HepG2 (cell line): ENCODE results near the gene ST6GALNAC2. TPM values are rescaled to one million over a fixed set of nuclear protein-coding genes. Genes with fewer than 3 reads are reported as not detected.

Experiments used
- ARID2 ChIP-seq: sonication (generic); formaldehyde crosslinking; IDR thresholded peaks from 2 replicates; pipeline ENCODE4 v1.8.1; 2022; ENCODE audit warnings: mild to moderate bottlenecking, missing genetic modification reagents, borderline replicate concordance
- EEA1 ChIP-seq: sonication (generic); formaldehyde crosslinking; IDR thresholded peaks from 2 replicates; pipeline ENCODE4 v1.5.1; 2020; ENCODE audit warnings: mild to moderate bottlenecking, missing genetic modification reagents, borderline replicate concordance
- EP300 ChIP-seq, 3 experiments: sonication (generic) in 1 of 3; formaldehyde crosslinking in 1 of 3; IDR thresholded peaks; 2 replicates each; pipeline versions ENCODE4 v1.5.1 to v1.6.1; 2011 to 2020; ENCODE audit warnings: low read depth in 2 of 3, low read length in 2 of 3, borderline replicate concordance in 1 of 3, improper control_type of control experiment in 1 of 3, mild to moderate bottlenecking in 1 of 3, missing genetic modification reagents in 1 of 3, moderate library complexity in 1 of 3
- KMT2B ChIP-seq: IDR thresholded peaks from 2 replicates; pipeline ENCODE4 v1.6.1; 2016; ENCODE audit warnings: missing genetic modification reagents, missing compliant biosample characterization
- MLLT10 ChIP-seq: sonication (generic); formaldehyde crosslinking; IDR thresholded peaks from 2 replicates; pipeline ENCODE4 v1.4.0; 2020; ENCODE audit warnings: missing genetic modification reagents
- MYNN ChIP-seq: sonication (generic); formaldehyde crosslinking; IDR thresholded peaks from 2 replicates; pipeline ENCODE4 v1.4.0; 2020; ENCODE audit warnings: mild to moderate bottlenecking, low read depth, missing genetic modification reagents
- NCOR1 ChIP-seq: fragments of 200-600 bp; sonication (generic); IDR thresholded peaks from 2 replicates; pipeline ENCODE4 v1.7.0; 2017; ENCODE audit warnings: antibody characterized with exemption, low read length, borderline replicate concordance
- ZFP82 ChIP-seq: sonication (generic); formaldehyde crosslinking; IDR thresholded peaks from 2 replicates; pipeline ENCODE4 v1.5.1; 2020; ENCODE audit warnings: mild to moderate bottlenecking, missing genetic modification reagents, borderline replicate concordance
- ZFP91 ChIP-seq: sonication (generic); formaldehyde crosslinking; IDR thresholded peaks from 2 replicates; pipeline ENCODE4 v1.9.0; 2022; ENCODE audit warnings: missing genetic modification reagents, mild to moderate bottlenecking, borderline replicate concordance
- ZIK1 ChIP-seq: sonication (generic); formaldehyde crosslinking; IDR thresholded peaks from 2 replicates; pipeline ENCODE4 v1.5.0; 2020; ENCODE audit warnings: mild to moderate bottlenecking, low read depth, missing genetic modification reagents, borderline replicate concordance
- ZNF101 ChIP-seq: sonication (generic); formaldehyde crosslinking; IDR thresholded peaks from 2 replicates; pipeline ENCODE4 v1.4.0; 2020; ENCODE audit warnings: mild to moderate bottlenecking, low read depth, missing genetic modification reagents, borderline replicate concordance
- ZNF260 ChIP-seq: sonication (generic); formaldehyde crosslinking; IDR thresholded peaks from 2 replicates; pipeline ENCODE4 v1.4.0; 2020; ENCODE audit warnings: missing genetic modification reagents, low read depth, mild to moderate bottlenecking, borderline replicate concordance
- ZNF333 ChIP-seq: sonication (generic); formaldehyde crosslinking; IDR thresholded peaks from 2 replicates; pipeline ENCODE4 v1.4.0; 2020; ENCODE audit warnings: mild to moderate bottlenecking, missing genetic modification reagents, borderline replicate concordance
- ZNF674 ChIP-seq: sonication (generic); formaldehyde crosslinking; IDR thresholded peaks from 2 replicates; pipeline ENCODE4 v1.5.0; 2020; ENCODE audit warnings: low read depth, mild to moderate bottlenecking, missing genetic modification reagents
- ZNF7 ChIP-seq: IDR thresholded peaks from 2 replicates; pipeline ENCODE4 v1.6.1; 2016; ENCODE audit warnings: missing biosample characterization, missing genetic modification reagents
- ZNF772 ChIP-seq: sonication (generic); formaldehyde crosslinking; IDR thresholded peaks from 2 replicates; pipeline ENCODE4 v1.5.0; 2020; ENCODE audit warnings: mild to moderate bottlenecking, missing genetic modification reagents
- ZNF782 ChIP-seq: sonication (generic); formaldehyde crosslinking; IDR thresholded peaks from 2 replicates; pipeline ENCODE4 v1.4.0; 2020; ENCODE audit warnings: missing genetic modification reagents, mild to moderate bottlenecking, borderline replicate concordance
- ZNF850 ChIP-seq: sonication (generic); formaldehyde crosslinking; conservative IDR thresholded peaks from 2 replicates; pipeline ENCODE4 v1.9.0; 2021; ENCODE audit warnings: mild to moderate bottlenecking, missing genetic modification reagents
- polyA plus RNA-seq, 8 experiments: library from polyadenylated mRNA; depleted of rRNA in 3 of 8; stranded (reverse) in 7 of 8; unstranded in 1 of 8; fragments of >200 nt; fragmentation: Illumina TruSeq in 4 of 8; extraction: Trizol in 4 of 8; gene quantifications; 2 replicates each; pipeline versions ENCODE4 v1.2.1 to v1.2.3, GENCODE V29; 2011 to 2016; ENCODE audit warnings: low read depth in 4 of 8, missing spikeins in 1 of 8, mixed read lengths in 1 of 8; ENCODE audit not compliant: insufficient read depth in 1 of 8
- total RNA-seq, 5 experiments: library from RNA; depleted of rRNA; stranded (reverse); fragments of >200 nt; fragmentation: Illumina TruSeq; extraction: Trizol; gene quantifications; 2 replicates each; pipeline ENCODE4 v1.2.3, GENCODE V29; 2016; ENCODE audit warnings: low read depth in 1 of 5
- TF ChIP-seq, protein P1 (sequence below): sonication (generic); formaldehyde crosslinking; IDR thresholded peaks from 2 replicates; pipeline ENCODE4 v1.8.1; 2022; ENCODE audit warnings: low read depth, mild to moderate bottlenecking, missing genetic modification reagents
- TF ChIP-seq, protein P2 (sequence below): sonication (generic); formaldehyde crosslinking; IDR thresholded peaks from 2 replicates; pipeline ENCODE4 v1.4.0; 2020; ENCODE audit warnings: mild to moderate bottlenecking, missing genetic modification reagents
- TF ChIP-seq, protein P3 (sequence below): sonication (generic); formaldehyde crosslinking; conservative IDR thresholded peaks from 2 replicates; pipeline ENCODE4 v1.8.0; 2022; ENCODE audit warnings: low read depth, missing genetic modification reagents

The ST6GALNAC2 gene
- total and polyA plus RNA-seq, 2 of the 13 experiments (the other 11 are each of a cell fraction or from before 2014, with no cell fraction given) = 0.12 to 0.49 TPM

GRCh38 chr17:76612465-76612864 lies 26.8 kb upstream of the ST6GALNAC2 start (continued):
- TF ChIP-seq ZIK1 (CRISPR knock-in tag) (no peak), ZNF782 (CRISPR knock-in tag) (no peak), ZFP82 (CRISPR knock-in tag) (no peak), EP300 (IDR thresholded peaks at IDR 0.05; ENCODE audit: low read depth in 2 of 2, low read length in 2 of 2) (no peak), EP300 (CRISPR knock-in tag; IDR thresholded peaks at IDR 0.05; ENCODE audit: borderline replicate concordance) (no peak), ZNF7 (CRISPR knock-in tag) (no peak), ZNF850 (no peak), ARID2 (no peak), ZNF333 (0 out of 2 replicates have a peak, but pooled peaks have one; percentile 4), ZNF772 (CRISPR knock-in tag) (peak; percentile 59; the same call in 1 of the 2 replicates), NCOR1 (no peak), ZNF260 (CRISPR knock-in tag) (no peak), EEA1 (0 out of 2 replicates have a peak, but pooled peaks have one; percentile 33), MLLT10 (CRISPR knock-in tag) (no peak), ZNF101 (CRISPR knock-in tag) (no peak), KMT2B (no peak), MYNN (CRISPR knock-in tag) (no peak), ZNF674 (CRISPR knock-in tag) (0 out of 2 replicates have a peak, but pooled peaks have one; percentile 37), ZFP91 (CRISPR knock-in tag) (no peak)
- TF ChIP-seq, protein P1, sequence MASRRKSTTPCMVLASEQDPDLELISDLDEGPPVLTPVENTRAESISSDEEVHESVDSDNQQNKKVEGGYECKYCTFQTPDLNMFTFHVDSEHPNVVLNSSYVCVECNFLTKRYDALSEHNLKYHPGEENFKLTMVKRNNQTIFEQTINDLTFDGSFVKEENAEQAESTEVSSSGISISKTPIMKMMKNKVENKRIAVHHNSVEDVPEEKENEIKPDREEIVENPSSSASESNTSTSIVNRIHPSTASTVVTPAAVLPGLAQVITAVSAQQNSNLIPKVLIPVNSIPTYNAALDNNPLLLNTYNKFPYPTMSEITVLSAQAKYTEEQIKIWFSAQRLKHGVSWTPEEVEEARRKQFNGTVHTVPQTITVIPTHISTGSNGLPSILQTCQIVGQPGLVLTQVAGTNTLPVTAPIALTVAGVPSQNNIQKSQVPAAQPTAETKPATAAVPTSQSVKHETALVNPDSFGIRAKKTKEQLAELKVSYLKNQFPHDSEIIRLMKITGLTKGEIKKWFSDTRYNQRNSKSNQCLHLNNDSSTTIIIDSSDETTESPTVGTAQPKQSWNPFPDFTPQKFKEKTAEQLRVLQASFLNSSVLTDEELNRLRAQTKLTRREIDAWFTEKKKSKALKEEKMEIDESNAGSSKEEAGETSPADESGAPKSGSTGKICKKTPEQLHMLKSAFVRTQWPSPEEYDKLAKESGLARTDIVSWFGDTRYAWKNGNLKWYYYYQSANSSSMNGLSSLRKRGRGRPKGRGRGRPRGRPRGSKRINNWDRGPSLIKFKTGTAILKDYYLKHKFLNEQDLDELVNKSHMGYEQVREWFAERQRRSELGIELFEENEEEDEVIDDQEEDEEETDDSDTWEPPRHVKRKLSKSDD (CRISPR knock-in tag) = 0 out of 2 replicates have a peak, but pooled peaks have one; percentile 2
- TF ChIP-seq, protein P2, sequence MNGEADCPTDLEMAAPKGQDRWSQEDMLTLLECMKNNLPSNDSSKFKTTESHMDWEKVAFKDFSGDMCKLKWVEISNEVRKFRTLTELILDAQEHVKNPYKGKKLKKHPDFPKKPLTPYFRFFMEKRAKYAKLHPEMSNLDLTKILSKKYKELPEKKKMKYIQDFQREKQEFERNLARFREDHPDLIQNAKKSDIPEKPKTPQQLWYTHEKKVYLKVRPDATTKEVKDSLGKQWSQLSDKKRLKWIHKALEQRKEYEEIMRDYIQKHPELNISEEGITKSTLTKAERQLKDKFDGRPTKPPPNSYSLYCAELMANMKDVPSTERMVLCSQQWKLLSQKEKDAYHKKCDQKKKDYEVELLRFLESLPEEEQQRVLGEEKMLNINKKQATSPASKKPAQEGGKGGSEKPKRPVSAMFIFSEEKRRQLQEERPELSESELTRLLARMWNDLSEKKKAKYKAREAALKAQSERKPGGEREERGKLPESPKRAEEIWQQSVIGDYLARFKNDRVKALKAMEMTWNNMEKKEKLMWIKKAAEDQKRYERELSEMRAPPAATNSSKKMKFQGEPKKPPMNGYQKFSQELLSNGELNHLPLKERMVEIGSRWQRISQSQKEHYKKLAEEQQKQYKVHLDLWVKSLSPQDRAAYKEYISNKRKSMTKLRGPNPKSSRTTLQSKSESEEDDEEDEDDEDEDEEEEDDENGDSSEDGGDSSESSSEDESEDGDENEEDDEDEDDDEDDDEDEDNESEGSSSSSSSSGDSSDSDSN = no peak
- TF ChIP-seq, protein P3, sequence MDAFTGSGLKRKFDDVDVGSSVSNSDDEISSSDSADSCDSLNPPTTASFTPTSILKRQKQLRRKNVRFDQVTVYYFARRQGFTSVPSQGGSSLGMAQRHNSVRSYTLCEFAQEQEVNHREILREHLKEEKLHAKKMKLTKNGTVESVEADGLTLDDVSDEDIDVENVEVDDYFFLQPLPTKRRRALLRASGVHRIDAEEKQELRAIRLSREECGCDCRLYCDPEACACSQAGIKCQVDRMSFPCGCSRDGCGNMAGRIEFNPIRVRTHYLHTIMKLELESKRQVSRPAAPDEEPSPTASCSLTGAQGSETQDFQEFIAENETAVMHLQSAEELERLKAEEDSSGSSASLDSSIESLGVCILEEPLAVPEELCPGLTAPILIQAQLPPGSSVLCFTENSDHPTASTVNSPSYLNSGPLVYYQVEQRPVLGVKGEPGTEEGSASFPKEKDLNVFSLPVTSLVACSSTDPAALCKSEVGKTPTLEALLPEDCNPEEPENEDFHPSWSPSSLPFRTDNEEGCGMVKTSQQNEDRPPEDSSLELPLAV = no peak
